ENCODE data around the gene ZNF662.

- TF ChIP-seq EZH2 (optimal IDR thresholded peaks at IDR 0.05; ENCODE audit: low read depth, low read length) (no peak), CTCF (IDR thresholded peaks at IDR 0.05; ENCODE audit: low read length) (no peak)
These were observed 31.4 kb downstream of the ZNF662 start for GRCh38 chr3:42937334-42937733.
